A549 treated with Hydrocortisone at 1 μM for 4 hours (cell line): ENCODE data around the gene TMEM89. TPM values are rescaled to one million over a fixed set of nuclear protein-coding genes. Genes with fewer than 3 reads are reported as not detected.

Source experiments
- total RNA-seq: library from RNA; stranded (reverse); fragments of 200-300 nt; extraction: Qiagen RNA extraction; gene quantifications from 5 replicates; pipeline ENCODE4 v1.2.3, GENCODE V29; 2022

TMEM89 gene
- 0.21 to 0.23 TPM in 2 of 5 replicates, not detected in the others for total RNA-seq

GRCh38 chr3:48621461-48621869 lies at the start of gene TMEM89:
TMEM89 (minus strand) TSS chr3:48621769; CDS start chr3:48621756, 13 bp downstream.

GRCh38 chr3:48662753-48663488 lies 41.4 kb upstream of the TMEM89 start, which contains the start of gene CELSR3:
CELSR3 (minus strand) TSS chr3:48662886; CDS start chr3:48662634, 252 bp downstream.

GRCh38 chr3:48635222-48636021 lies 13.9 kb upstream of the TMEM89 start, which contains the start of gene SLC26A6:
SLC26A6 (minus strand) TSS chr3:48635461; CDS start chr3:48635393, 68 bp downstream.

GRCh38 chr3:48609088-48610005 lies 12.2 kb downstream of the TMEM89 start, which contains the start of gene UQCRC1:
UQCRC1 (minus strand) TSS chr3:48609646; CDS start chr3:48609620, 26 bp downstream.

GRCh38 chr3:48595075-48595525 lies 26.5 kb downstream of the TMEM89 start, which contains the start of gene COL7A1:
COL7A1 (minus strand) TSS chr3:48595329; CDS start chr3:48595159, 170 bp downstream.

Other genes with a start within 250 kb of the TMEM89 start
- not detected in 5 replicates for gene FBXW12, start 249.6 kb downstream of the TMEM89 start, total RNA-seq
- 15.3 to 19.1 TPM (median 16.0 TPM) in 5 replicates for gene PLXNB1, start 191.7 kb downstream of the TMEM89 start, total RNA-seq
- 24.4 to 29.5 TPM (median 27.7 TPM) in 5 replicates for gene CCDC51, start 181.7 kb downstream of the TMEM89 start, total RNA-seq
- 258 to 318 TPM (median 277 TPM) in 5 replicates for gene TMA7, start 181.5 kb downstream of the TMEM89 start, total RNA-seq
- 8.6 to 10.4 TPM (median 9.2 TPM) in 5 replicates for gene ATRIP, start 175.0 kb downstream of the TMEM89 start, total RNA-seq
- 104 to 131 TPM (median 126 TPM) in 5 replicates for gene SHISA5, start 117.6 kb downstream of the TMEM89 start, total RNA-seq
- 10.6 to 13.9 TPM (median 12.6 TPM) in 5 replicates for gene PFKFB4, start 65.0 kb downstream of the TMEM89 start, total RNA-seq
- gene UCN2, start 58.0 kb downstream of the TMEM89 start, total RNA-seq: 6.8 to 8.3 TPM (median 7.9 TPM) in 5 replicates
- gene COL7A1, start 26.4 kb downstream of the TMEM89 start, total RNA-seq: 130 to 168 TPM (median 149 TPM) in 5 replicates
- gene UQCRC1, start 12.1 kb downstream of the TMEM89 start, total RNA-seq: 167 to 233 TPM (median 172 TPM) in 5 replicates
- 14.6 to 16.8 TPM (median 15.2 TPM) in 5 replicates for gene SLC26A6, start 13.7 kb upstream of the TMEM89 start, total RNA-seq
- gene CELSR3, start 41.1 kb upstream of the TMEM89 start, total RNA-seq: 3.7 to 4.5 TPM (median 4.3 TPM) in 5 replicates
- gene NCKIPSD, start 64.1 kb upstream of the TMEM89 start, total RNA-seq: 8.0 to 11.4 TPM (median 9.5 TPM) in 5 replicates
- gene IP6K2, start 95.5 kb upstream of the TMEM89 start, total RNA-seq: 48.8 to 54.4 TPM (median 52.6 TPM) in 5 replicates
- 15.6 to 21.7 TPM (median 19.1 TPM) in 5 replicates for gene PRKAR2A, start 226.1 kb upstream of the TMEM89 start, total RNA-seq